Stimulated activated naive CD8-positive, alpha-beta T cell treated with anti-CD3 and anti-CD28 coated beads, Interleukin-15, Interleukin-2, amounts not matched to agents 100 ng/mL and 50 ng/mL, for 24 hours (primary cell): ENCODE data around the gene TMEM134.

Experiments used
- H3K27ac Mint-ChIP-seq: one replicate; pipeline ENCODE4 v1.8.0; 2021; ENCODE audit warnings: mild to moderate bottlenecking, mixed read lengths
- H3K27me3 Mint-ChIP-seq: one replicate; pipeline ENCODE4 v1.8.0; 2021; ENCODE audit warnings: mixed read lengths
- H3K36me3 Mint-ChIP-seq: one replicate; pipeline ENCODE4 v1.8.0; 2021; ENCODE audit warnings: low read depth, mixed read lengths
- H3K4me1 Mint-ChIP-seq: one replicate; pipeline ENCODE4 v1.8.0; 2021; ENCODE audit warnings: low read depth, mixed read lengths
- H3K4me3 Mint-ChIP-seq: one replicate; pipeline ENCODE4 v1.8.0; 2021; ENCODE audit warnings: mild to moderate bottlenecking, mixed read lengths
- H3K9me3 Mint-ChIP-seq: one replicate; pipeline ENCODE4 v1.8.0; 2021; ENCODE audit warnings: mixed read lengths

TMEM134 gene

DNA sequence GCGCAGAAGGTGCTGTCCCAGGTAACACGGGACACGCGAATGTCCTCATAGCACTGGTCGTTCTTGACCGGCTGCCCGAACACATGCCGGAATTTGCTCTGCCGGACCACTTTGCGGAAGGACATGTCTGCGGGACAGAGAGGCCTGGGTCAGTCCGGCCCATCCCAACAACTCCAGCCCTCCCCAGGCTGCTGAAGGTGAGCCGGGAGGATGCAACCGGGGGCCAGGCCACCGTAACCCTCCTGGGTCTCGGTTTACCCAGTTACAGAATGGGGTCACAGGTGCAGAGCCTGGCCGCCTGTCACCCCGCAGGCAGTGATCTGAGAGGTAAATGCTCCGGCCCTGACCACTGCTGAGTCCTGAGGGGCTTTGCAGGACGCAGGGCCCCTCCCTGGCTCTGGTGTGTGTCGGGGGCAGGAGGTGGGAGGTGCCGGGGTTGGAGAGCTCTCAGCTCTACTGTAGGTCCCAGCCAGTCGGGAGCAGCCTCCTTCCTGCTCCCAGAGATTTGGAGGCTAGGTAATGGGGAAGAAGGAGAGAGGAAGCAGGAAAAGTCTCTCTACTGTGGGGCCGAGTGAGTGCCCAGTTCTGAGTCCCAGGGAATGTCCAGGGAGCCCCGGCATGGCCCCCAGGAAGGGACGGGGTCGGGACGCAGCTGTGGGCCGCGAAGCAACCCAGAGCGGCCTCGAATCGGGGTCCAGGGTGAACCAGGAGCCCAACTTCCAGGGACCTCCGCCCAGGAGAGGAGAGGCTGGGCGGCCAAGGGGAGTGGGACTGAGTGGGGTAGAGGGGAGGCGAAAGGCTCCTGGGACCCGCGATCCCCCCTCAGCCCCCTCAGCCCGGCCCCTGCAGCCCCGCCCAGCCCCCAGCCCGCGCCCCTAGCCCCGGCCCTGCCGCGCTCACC is 26.3 kb downstream of the TMEM134 start:
- Mint-ChIP-seq H3K9me3 (no peaks in the 10 kb centered on the region), H3K27me3 (no peaks in the 10 kb centered on the region), H3K36me3 (peaks cover 3% of the 10 kb centered on the region), H3K27ac (peak overlapping the region; percentile 89), H3K4me3 (peak overlapping the region; percentile 60), H3K4me1 (peaks cover 77% of the 10 kb centered on the region)

DNA sequence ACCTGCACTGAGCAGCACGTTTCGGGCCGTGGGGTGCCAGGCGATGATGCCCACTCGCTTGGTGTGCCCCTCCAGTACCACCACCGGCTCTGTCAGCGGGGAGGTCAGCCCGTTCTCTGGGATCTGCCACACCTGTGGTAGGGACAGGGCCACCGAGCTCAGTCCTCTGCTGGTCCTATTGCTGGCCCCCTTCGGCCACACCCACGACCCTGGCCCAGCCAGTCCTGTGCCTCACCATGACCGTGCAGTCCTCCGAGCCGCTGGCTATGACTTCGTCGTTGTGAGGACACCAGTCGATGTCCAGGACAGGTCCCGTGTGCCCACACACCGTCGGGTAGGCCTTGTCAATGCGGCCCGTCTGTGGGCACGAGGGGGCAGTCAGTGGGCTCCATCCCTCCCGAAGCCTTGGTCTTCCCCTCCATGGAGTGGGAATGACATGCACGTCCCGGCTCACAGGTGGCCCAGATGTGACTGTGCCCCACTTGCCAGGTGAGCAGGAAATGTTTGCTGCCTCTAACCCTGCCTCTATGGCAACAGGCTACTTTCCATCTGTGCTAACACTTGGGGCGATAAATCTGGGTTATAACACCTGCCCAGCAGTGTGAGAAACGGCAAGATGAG is 27.2 kb downstream of the TMEM134 start:
- Mint-ChIP-seq H3K4me1 (peaks cover 71% of the 10 kb centered on the region), H3K4me3 (peak overlapping the region; percentile 60), H3K27ac (no peak overlapping the region), H3K9me3 (no peaks in the 10 kb centered on the region), H3K27me3 (no peaks in the 10 kb centered on the region), H3K36me3 (peaks cover 6% of the 10 kb centered on the region)

DNA sequence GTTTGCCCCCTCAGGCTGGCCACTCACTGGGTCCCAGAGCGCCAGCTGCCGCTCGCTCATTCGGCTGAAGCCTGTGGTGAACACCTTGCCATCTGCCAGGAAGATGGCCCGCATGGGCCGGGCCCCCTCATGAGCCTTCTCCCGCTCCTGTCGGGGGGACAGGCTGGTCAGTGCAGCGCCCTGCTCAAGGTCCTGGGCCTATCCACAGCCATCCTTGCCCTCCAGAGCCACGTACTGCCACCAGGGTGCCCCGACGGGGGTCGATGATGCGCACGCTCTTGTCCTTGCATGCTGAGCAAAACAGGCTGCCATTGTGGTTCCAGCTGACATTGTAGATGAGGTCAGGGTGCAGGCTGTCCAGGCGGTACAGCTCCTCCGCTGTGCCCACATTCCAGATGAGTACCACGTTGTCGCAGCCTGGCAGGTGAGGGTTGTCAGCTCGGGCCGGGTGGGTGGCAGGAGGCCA is 27.9 kb downstream of the TMEM134 start:
- no peaks in the 10 kb centered on the region for H3K27me3 Mint-ChIP-seq
- peaks cover 12% of the 10 kb centered on the region for H3K36me3 Mint-ChIP-seq
- H3K9me3 Mint-ChIP-seq, result no peaks in the 10 kb centered on the region
- H3K4me1 Mint-ChIP-seq, result peaks cover 72% of the 10 kb centered on the region
- peak overlapping the region; percentile 54 for H3K27ac Mint-ChIP-seq
- no peak overlapping the region for H3K4me3 Mint-ChIP-seq

DNA sequence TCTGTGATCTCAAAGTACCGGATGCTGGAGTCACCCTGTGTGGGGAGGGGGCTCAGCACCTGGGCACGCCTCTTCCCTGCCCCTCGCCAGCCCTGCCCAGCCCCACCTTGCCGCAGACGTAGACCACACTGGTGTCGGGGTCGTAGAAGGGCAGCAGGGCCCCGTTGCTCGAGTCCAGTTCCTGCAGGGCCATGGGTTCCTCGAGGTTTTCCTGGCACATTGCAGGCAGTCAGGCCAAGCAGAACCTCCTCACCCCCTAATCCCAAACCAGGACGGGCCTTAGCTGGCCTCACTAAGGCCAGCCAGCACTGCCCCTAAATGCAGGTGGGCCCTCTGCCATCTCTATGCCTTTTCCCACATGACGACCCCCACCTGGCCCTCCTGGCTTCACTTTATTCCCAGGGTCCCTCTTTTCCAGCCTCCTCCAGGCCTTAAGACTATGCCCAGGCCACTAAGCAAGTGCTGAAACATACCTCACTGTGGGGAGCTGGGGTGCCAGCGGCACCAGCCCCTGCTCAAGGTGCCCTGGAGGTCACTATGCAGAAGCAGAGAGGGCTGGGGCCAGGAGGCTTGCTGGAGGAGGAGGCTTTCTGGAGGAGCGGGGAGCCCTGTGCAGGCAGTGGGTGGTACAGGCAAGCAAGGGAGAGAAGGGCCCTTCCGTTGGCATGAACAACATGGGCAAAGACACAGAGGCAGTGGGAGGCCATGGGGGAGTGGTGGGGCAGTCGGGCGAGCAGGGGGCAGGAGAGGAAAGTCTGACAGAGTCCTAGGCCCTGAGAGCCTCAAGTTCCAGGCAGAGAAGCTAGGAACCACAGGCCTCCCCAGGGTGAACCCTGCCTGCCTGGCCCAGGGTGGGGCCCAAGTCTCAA is 28.6 kb downstream of the TMEM134 start:
- H3K4me1 Mint-ChIP-seq, result peaks cover 71% of the 10 kb centered on the region
- H3K27me3 Mint-ChIP-seq, result no peaks in the 10 kb centered on the region
- H3K36me3 Mint-ChIP-seq, result peaks cover 17% of the 10 kb centered on the region
- peak overlapping the region; percentile 94 for H3K27ac Mint-ChIP-seq
- H3K9me3 Mint-ChIP-seq, result no peaks in the 10 kb centered on the region
- H3K4me3 Mint-ChIP-seq, result peak overlapping the region; percentile 91

DNA sequence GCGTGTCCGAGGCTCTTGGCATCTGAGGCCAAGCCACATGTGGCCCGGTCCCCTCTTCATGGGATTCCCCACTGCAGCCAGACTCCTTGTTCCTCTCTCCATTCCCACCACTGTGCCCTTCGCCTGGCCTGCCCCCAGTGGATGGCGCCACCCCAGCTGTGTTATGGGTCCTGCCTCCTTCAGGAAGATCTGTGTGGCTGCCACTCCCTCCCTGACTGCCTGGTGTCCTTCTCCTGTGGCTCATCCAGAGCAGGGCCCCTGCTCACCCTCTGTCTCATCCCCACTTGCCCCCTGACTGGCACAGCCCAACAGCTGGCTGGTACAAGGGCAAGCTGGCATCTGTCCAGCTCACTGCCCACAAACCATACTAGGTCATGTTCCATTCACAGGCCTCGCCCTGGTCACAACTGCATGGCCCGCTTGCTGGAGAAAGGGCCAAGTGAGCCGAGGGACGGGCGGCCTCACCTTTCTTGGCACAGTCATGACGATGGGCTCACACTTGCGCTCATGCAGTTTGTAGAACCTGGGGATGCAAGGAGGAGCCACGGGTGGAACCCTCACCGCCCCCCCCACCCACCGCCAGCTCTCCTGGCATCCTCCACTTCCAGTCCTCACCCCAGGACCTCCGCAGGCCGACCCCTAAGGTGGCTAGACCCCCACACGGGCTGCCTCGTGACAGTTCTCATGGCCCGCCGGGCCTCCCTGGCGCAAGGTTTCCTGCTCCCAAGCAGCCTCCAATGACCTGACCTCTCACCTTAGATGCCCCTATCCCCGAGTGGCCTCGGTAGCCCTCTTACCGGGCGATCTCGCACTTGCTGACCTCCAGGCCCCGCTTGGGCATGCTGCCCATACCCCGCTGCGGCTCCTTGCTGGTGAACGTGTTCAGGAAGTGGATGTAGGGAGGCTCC is 29.5 kb downstream of the TMEM134 start:
- H3K4me1 Mint-ChIP-seq, result peaks cover 68% of the 10 kb centered on the region
- peaks cover 21% of the 10 kb centered on the region for H3K36me3 Mint-ChIP-seq
- peak overlapping the region; percentile 94 for H3K27ac Mint-ChIP-seq

DNA sequence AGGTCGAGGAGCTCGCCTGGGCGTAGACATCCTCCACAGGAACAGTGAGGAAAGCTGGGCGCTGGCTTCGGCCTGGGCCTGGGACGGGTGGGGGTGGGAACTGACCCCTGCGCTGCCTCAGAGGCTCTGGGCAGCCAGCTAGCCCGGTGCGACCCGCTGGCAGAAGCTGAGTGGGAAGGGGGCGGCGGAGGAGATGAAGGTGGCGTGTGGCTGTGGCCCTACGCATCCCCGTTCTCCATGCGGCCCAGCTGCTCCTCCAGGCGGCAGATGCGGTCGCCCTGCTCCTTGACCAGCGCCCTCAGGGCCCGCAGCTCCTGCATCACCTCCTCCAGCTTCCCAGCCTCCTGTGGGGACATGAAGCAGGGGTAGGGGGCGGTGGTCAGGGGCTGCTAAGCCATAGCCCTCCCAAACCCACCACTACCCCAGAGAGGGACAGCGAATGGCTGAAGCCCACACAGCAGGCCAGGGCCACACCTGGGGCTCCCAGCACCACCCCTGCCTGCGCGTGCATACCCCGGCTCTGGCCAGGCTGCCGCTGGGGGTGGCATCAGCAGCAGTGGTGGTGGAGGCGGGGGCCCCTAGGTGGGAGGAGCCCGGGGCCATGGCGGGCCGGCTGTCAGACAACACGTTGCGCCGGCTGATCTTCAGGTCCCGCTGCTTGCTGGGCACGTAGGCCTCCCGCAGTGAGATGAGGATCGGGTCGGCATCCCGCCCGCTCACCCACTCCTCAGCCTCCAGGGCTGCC is 30.7 kb downstream of the TMEM134 start:
- Mint-ChIP-seq H3K36me3 (peaks cover 21% of the 10 kb centered on the region), H3K4me1 (peaks cover 70% of the 10 kb centered on the region), H3K27ac (peak overlapping the region; percentile 95), H3K4me3 (peak overlapping the region; percentile 91), H3K9me3 (no peaks in the 10 kb centered on the region), H3K27me3 (no peaks in the 10 kb centered on the region)

More for the DNA sequence above, 29.5 kb downstream of the TMEM134 start:
- no peaks in the 10 kb centered on the region for H3K9me3 Mint-ChIP-seq
- H3K27me3 Mint-ChIP-seq, result no peaks in the 10 kb centered on the region
- peak overlapping the region; percentile 91 for H3K4me3 Mint-ChIP-seq

DNA sequence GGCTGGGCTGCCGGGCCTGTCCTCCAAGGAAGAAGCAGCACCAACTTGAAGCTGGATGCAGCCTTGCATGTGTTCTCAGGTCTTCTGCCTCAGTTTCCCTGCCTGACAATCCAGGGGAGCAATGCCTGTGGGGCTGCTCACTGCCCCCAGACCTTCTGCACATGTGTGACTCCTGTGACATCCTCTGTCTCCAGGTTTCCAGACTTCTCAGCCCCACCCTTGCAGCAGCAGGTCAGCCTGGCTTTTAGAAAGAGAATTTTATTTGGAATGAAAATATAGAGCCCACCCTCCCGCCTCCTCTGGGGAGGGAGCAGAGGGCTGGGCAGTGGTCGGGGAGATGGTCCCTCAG is 31.3 kb downstream of the TMEM134 start:
- Mint-ChIP-seq H3K36me3 (peaks cover 21% of the 10 kb centered on the region), H3K4me3 (peak overlapping the region; percentile 91), H3K9me3 (no peaks in the 10 kb centered on the region), H3K4me1 (peaks cover 74% of the 10 kb centered on the region), H3K27ac (peak overlapping the region; percentile 95), H3K27me3 (no peaks in the 10 kb centered on the region)

DNA sequence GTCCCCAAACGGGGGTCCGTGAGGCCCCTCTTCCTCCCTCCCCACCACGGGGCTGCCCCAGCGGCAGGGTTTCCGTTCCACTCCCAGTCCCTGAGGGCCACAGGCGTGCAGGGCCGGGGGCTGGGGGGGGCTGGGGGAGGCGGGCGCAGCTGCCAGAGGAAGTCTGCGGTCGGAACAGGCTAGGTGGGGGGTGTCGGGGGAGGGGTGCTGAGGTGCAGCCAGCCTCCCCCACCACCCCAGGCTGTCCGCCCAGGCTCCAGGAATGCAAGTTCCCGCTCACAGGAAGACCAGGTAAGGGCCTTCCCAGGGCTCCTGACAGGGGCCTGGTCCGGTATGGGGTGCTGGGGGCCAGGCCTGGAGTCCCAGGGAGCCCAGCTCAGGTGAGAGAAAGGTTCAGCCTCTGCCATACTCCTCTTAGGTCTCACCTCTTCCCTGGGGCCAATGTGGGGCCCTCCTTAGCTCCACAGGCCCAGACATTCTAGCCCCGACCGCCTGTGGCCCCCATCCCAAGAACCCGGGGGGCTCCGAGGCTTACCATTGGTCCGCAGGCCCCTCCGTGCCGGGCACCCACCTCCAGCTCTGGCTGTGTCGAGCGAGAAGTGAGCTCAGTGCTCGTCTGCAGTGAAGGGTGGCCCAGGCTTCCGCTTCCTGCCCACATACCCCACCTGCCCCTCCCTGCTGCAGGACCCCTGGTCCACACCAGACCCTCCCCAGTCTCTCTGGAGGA is 31.8 kb downstream of the TMEM134 start, which contains the start of gene PTPRCAP:
Gene PTPRCAP, minus strand, starts transcription at position 601 of the 727 bp plus-strand sequence. Its CDS starts 63 bp downstream, at position 538.
- Mint-ChIP-seq H3K27ac (peak within 1 kb of the TSS; percentile 98), H3K4me3 (peak within 1 kb of the TSS; percentile 91), H3K36me3 (peaks cover 23% of the 10 kb centered on the region), H3K4me1 (peaks cover 73% of the 10 kb centered on the region), H3K9me3 (no peaks in the 10 kb centered on the region), H3K27me3 (no peaks in the 10 kb centered on the region)

DNA sequence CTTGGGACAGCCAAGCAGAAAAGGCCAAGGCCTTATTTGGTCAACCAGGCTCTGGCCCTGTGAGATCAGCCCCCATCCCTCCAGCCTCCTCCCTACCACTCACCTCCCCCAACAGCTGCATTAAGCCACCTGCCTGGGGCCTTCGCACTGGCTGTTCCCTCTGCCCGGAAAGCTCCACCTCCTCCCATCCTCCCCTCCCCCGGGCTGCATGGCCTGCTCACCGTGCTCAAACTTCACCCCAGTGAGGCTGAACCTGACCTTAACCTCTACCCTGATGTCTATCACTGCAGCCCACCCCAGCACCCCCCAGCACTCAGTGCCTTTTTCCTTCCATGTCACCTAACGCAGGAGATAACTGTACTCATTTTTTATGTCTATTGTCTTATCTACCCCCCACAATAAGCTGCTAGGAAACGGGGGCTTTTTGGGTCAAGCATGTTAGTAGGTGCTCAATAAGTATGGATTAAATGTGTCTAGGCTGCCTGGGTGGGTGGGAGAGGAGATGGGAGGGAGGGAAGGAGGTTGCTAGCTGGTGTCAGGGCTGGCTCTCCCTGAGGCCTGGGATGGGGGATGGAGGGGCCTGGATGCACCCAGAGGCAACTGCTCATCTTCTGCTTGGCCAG is 32.5 kb downstream of the TMEM134 start:
- H3K4me3 Mint-ChIP-seq, result peak overlapping the region; percentile 91
- H3K27me3 Mint-ChIP-seq, result no peaks in the 10 kb centered on the region
- peaks cover 30% of the 10 kb centered on the region for H3K36me3 Mint-ChIP-seq
- H3K9me3 Mint-ChIP-seq, result no peaks in the 10 kb centered on the region
- peaks cover 74% of the 10 kb centered on the region for H3K4me1 Mint-ChIP-seq
- H3K27ac Mint-ChIP-seq, result peak overlapping the region; percentile 98

DNA sequence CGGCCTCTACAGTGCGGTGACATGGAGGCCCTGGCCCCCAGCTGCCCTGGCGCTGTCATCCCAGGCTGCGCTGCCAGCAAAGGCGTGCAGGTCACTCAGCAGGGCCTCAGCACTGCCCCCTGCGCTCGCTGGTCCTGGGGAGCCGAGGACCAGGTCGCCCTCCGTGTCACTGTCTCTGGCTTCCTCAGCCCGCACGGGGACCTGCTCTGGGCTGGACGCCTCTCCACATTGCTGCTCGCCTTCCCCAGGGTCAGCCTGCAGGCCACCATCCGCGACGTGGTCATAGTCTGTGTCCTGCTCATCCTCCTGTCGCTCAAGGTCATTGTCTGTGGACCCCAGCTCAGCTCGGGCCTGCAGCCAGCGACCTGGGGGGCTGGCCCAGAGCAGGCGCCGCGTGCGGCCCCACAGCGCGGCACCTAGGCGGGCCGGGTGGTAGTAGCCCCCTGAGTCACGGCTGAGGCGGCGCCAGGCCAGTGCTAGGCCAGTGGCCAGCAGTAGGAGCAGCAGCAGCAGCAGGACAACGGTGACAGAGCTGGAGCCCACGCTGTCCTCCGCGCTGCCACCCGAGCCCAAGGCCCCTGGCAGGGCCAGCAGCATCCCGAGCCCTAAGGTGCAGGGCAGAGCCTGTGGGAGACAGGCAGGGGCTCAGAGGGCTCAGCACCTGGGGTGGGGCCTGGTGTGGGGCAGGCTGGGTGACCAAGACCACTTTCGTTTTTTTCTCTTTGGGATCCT is 33.2 kb downstream of the TMEM134 start:
- peaks cover 30% of the 10 kb centered on the region for H3K36me3 Mint-ChIP-seq
- H3K4me1 Mint-ChIP-seq, result peaks cover 70% of the 10 kb centered on the region
- no peaks in the 10 kb centered on the region for H3K27me3 Mint-ChIP-seq
- peak overlapping the region; percentile 98 for H3K27ac Mint-ChIP-seq
- H3K9me3 Mint-ChIP-seq, result no peaks in the 10 kb centered on the region
- peak overlapping the region; percentile 91 for H3K4me3 Mint-ChIP-seq

DNA sequence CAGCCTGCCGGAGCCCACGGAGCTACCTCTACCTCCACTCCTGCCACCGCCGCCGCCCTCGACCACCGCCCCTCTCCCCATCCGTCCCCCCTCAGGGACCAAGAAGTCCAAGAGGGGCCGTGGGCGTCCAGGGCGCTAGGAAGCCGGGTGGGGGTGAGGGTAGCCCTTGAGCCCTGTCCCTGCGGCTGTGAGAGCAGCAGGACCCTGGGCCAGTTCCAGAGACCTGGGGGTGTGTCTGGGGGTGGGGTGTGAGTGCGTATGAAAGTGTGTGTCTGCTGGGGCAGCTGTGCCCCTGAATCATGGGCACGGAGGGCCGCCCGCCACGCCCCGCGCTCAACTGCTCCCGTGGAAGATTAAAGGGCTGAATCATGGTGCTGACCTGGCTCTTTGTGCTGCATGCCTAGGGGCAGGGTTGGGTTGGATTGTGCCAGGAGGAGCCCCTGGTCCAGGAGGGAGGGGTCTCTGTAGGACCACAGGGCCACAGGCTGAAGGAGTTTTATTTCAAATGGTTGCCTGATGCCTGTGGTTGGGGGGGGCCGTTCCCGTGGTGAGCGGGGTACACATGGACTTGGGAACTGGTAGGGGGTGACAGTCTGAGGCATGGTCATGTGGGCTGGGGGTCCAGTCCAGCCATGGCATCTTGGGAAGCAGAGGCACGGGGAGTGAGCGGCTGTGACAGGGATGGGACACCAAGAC is 33.9 kb downstream of the TMEM134 start:
- peak overlapping the region; percentile 91 for H3K4me3 Mint-ChIP-seq
- peaks cover 34% of the 10 kb centered on the region for H3K36me3 Mint-ChIP-seq
- peak overlapping the region; percentile 93 for H3K27ac Mint-ChIP-seq
- H3K9me3 Mint-ChIP-seq, result no peaks in the 10 kb centered on the region
- H3K27me3 Mint-ChIP-seq, result no peaks in the 10 kb centered on the region
- H3K4me1 Mint-ChIP-seq, result peaks cover 68% of the 10 kb centered on the region
